M059J (cell line): ENCODE results near the gene RNF166. TPM values are rescaled to one million over a fixed set of nuclear protein-coding genes. Genes with fewer than 3 reads are reported as not detected.

Source experiments
- DNase-seq: peaks from one replicate; pipeline ENCODE4 v3.0.0-alpha.2; 2012; ENCODE audit warnings: low read depth
- total RNA-seq: library from RNA; depleted of rRNA; stranded (reverse); fragments of >200 nt; shearing (Covaris generic); gene quantifications from 2 replicates; pipeline ENCODE4 v1.2.3, GENCODE V29; 2014; rRNA removed

RNF166 gene
- total RNA-seq, 1 experiment from 2014 or later: 26.5 TPM

GRCh38 chr16:88652762-88653063 is 53.5 kb downstream of the RNF166 start:
- DNase-seq: no peak

- no peak for DNase-seq
Measured at GRCh38 chr16:88651989-88652761, 54.0 kb downstream of the RNF166 start.

GRCh38 chr16:88651276-88651988 is 54.8 kb downstream of the RNF166 start:
- DNase-seq: no peak

GRCh38 chr16:88650749-88651275 is 55.4 kb downstream of the RNF166 start, which contains the start of gene CYBA:
TSS of gene CYBA (minus strand) at chr16:88651053. CDS start at chr16:88651013, 40 bp downstream.
- DNase-seq: no peak

- DNase-seq: no peak
Measured at GRCh38 chr16:88649924-88650748, 56.1 kb downstream of the RNF166 start.

- DNase-seq: no peak
Measured at GRCh38 chr16:88649195-88649923, 56.8 kb downstream of the RNF166 start.

GRCh38 chr16:88647178-88648070 is 58.8 kb downstream of the RNF166 start:
- DNase-seq: no peak

Other genes with a start within 250 kb of the RNF166 start
- 13.3 and 20.4 TPM in 2 replicates for gene ZC3H18, start 136.0 kb downstream of the RNF166 start, total RNA-seq
- gene IL17C, start 67.8 kb downstream of the RNF166 start, total RNA-seq: not detected in 2 replicates
- not detected in 2 replicates for gene CYBA, start 55.4 kb downstream of the RNF166 start, total RNA-seq
- 39.9 and 42.4 TPM in 2 replicates for gene MVD, start 43.3 kb downstream of the RNF166 start, total RNA-seq
- gene SNAI3, start 19.9 kb downstream of the RNF166 start, total RNA-seq: not detected in 2 replicates
- gene CTU2, start 95 bp upstream of the RNF166 start, total RNA-seq: 11.1 and 16.2 TPM in 2 replicates
- gene PIEZO1, start 78.8 kb upstream of the RNF166 start, total RNA-seq: 49.1 and 89.6 TPM in 2 replicates
- 12.8 and 44.4 TPM in 2 replicates for gene CDT1, start 97.4 kb upstream of the RNF166 start, total RNA-seq
- gene APRT, start 105.5 kb upstream of the RNF166 start, total RNA-seq: 136 and 151 TPM in 2 replicates
- 28.9 and 34.1 TPM in 2 replicates for gene GALNS, start 150.5 kb upstream of the RNF166 start, total RNA-seq
- gene TRAPPC2L, start 150.7 kb upstream of the RNF166 start, total RNA-seq: 36.8 and 48.4 TPM in 2 replicates
- not detected in 2 replicates for gene PABPN1L, start 160.3 kb upstream of the RNF166 start, total RNA-seq